IMR-90 (cell line): ENCODE results near the gene SLFN12L. TPM values are rescaled to one million over a fixed set of nuclear protein-coding genes. Genes with fewer than 3 reads are reported as not detected.

ENCODE experiments used
- ATAC-seq: fragments of 200-7000 bp; cut with Tn5 transposase; 2 replicates; pipeline ENCODE4 v1.9.1; 2020; ENCODE audit warnings: low read depth, mild to moderate bottlenecking, moderate library complexity
- BruUV-seq: library from RNA; stranded (reverse); fragments of 400-500 nt; replicated peaks from 2 replicates; lab custom pipeline; 2021; lab: Mats Ljungman, UMichigan
- CTCF ChIA-PET: fragments of 300-600 bp; formaldehyde crosslinking; extraction: SDS; loops from one replicate; lab custom pipeline; 2021; ENCODE audit warnings: antibody characterized with exemption; lab: Yijun Ruan, JAX
- POLR2A ChIA-PET: fragments of 300-600 bp; sonication (Branson Sonifier 250); formaldehyde crosslinking; loops from one replicate; lab custom pipeline; 2022; ENCODE audit warnings: antibody characterized with exemption; ENCODE audit not compliant: unreplicated experiment; lab: Charles Lee
- DNase-seq: peaks from one replicate; pipeline ENCODE4 v3.0.0; 2013
- H2AFZ ChIP-seq: replicated peaks from 2 replicates; pipeline ENCODE3; 2013; ENCODE audit warnings: low read length, mild to moderate bottlenecking; ENCODE audit not compliant: poor library complexity
- H2AK5ac ChIP-seq: 2 replicates; pipeline ENCODE4 v1.6.1; 2013; ENCODE audit warnings: low read depth, low read length, inconsistent platforms
- H2AK9ac ChIP-seq: replicated peaks from 2 replicates; pipeline ENCODE3; 2013; ENCODE audit warnings: mild to moderate bottlenecking, low read depth, low read length, moderate library complexity; ENCODE audit not compliant: poor library complexity
- H2BK120ac ChIP-seq: 2 replicates; pipeline ENCODE4 v1.6.1; 2013; ENCODE audit warnings: low read depth, low read length, inconsistent platforms
- H2BK15ac ChIP-seq: 3 replicates; pipeline ENCODE4 v1.6.1; 2013; ENCODE audit warnings: low read depth, low read length, inconsistent platforms
- H2BK20ac ChIP-seq: 2 replicates; pipeline ENCODE4 v1.6.1; 2013; ENCODE audit warnings: low read depth, mild to moderate bottlenecking, inconsistent platforms, low read length, moderate library complexity
- H2BK5ac ChIP-seq: 2 replicates; pipeline ENCODE4 v1.6.1; 2013; ENCODE audit warnings: mild to moderate bottlenecking, low read depth, low read length, inconsistent platforms; ENCODE audit not compliant: poor library complexity, severe bottlenecking
- H3K14ac ChIP-seq: replicated peaks from 2 replicates; pipeline ENCODE4 v1.6.1; 2013; ENCODE audit warnings: low read depth, low read length, inconsistent platforms
- H3K18ac ChIP-seq: 2 replicates; pipeline ENCODE4 v1.6.1; 2013; ENCODE audit warnings: low read depth, low read length, control low read depth
- H3K23ac ChIP-seq: 2 replicates; pipeline ENCODE4 v1.6.1; 2013; ENCODE audit warnings: low read depth, low read length, inconsistent platforms
- H3K27ac ChIP-seq: 2 replicates; pipeline ENCODE4 v1.5.1; 2013; ENCODE audit warnings: mild to moderate bottlenecking, control low read depth, low read length; ENCODE audit not compliant: insufficient read depth
- H3K27me3 ChIP-seq: 2 replicates; pipeline ENCODE4 v1.6.1; 2013; ENCODE audit warnings: low read length; ENCODE audit not compliant: control insufficient read depth, insufficient read depth
- H3K36me3 ChIP-seq: 2 replicates; pipeline ENCODE4 v1.6.1; 2013; ENCODE audit warnings: low read length, mixed read lengths; ENCODE audit not compliant: control insufficient read depth, insufficient read depth
- H3K4ac ChIP-seq: 2 replicates; pipeline ENCODE4 v1.6.1; 2013; ENCODE audit warnings: low read depth, low read length, inconsistent platforms
- H3K4me1 ChIP-seq: 2 replicates; pipeline ENCODE4 v1.6.1; 2013; ENCODE audit warnings: low read length, mixed read lengths; ENCODE audit not compliant: control insufficient read depth, insufficient read depth
- H3K4me2 ChIP-seq: 2 replicates; pipeline ENCODE4 v1.6.1; 2013; ENCODE audit warnings: low read depth, mild to moderate bottlenecking, control low read depth, low read length, moderate library complexity
- H3K4me3 ChIP-seq: 2 replicates; pipeline ENCODE4 v1.5.1; 2013; ENCODE audit warnings: low read depth, mild to moderate bottlenecking, control low read depth, low read length, moderate library complexity; ENCODE audit not compliant: insufficient read depth
- H3K56ac ChIP-seq: 2 replicates; pipeline ENCODE4 v1.6.1; 2013; ENCODE audit warnings: low read length, inconsistent platforms; ENCODE audit not compliant: insufficient read depth; ENCODE audit errors: extremely low read depth
- H3K79me1 ChIP-seq, 2 experiments: 2 replicates each; pipeline ENCODE4 v1.6.1; 2013; ENCODE audit warnings: low read length in 2 of 2, inconsistent platforms in 1 of 2, low read depth in 1 of 2
- H3K9ac ChIP-seq: 2 replicates; pipeline ENCODE4 v1.6.1; 2013; ENCODE audit warnings: low read depth, low read length, control low read depth
- H3K9me1 ChIP-seq: 2 replicates; pipeline ENCODE4 v1.6.1; 2013; ENCODE audit warnings: low read length, inconsistent platforms; ENCODE audit not compliant: insufficient read depth
- H3K9me3 ChIP-seq: 2 replicates; pipeline ENCODE4 v1.6.1; 2013; ENCODE audit warnings: low read length; ENCODE audit not compliant: control insufficient read depth, insufficient read depth
- H4K20me1 ChIP-seq: 2 replicates; pipeline ENCODE4 v1.6.1; 2013; ENCODE audit warnings: low read length, inconsistent platforms; ENCODE audit not compliant: insufficient read depth
- H4K5ac ChIP-seq: 2 replicates; pipeline ENCODE4 v1.6.1; 2013; ENCODE audit warnings: mild to moderate bottlenecking, low read depth, low read length, control low read depth
- H4K8ac ChIP-seq, 2 experiments: 2 replicates each; pipeline ENCODE4 v1.6.1; 2013; ENCODE audit warnings: low read depth in 2 of 2, low read length in 2 of 2, control low read depth in 1 of 2, inconsistent platforms in 1 of 2
- H4K91ac ChIP-seq: 2 replicates; pipeline ENCODE4 v1.6.1; 2013; ENCODE audit warnings: low read depth, low read length, inconsistent platforms; ENCODE audit not compliant: insufficient read depth
- BHLHE40 ChIP-seq: fragments of 150-350 bp; IDR thresholded peaks from 2 replicates; pipeline ENCODE4 v1.6.1; 2016; ENCODE audit warnings: mild to moderate bottlenecking, low read depth, low read length
- CHD1 ChIP-seq: IDR thresholded peaks from 2 replicates; pipeline ENCODE4 v1.6.1; 2012; ENCODE audit warnings: low read depth, low read length, improper control_type of control experiment
- FOS ChIP-seq: fragments of 150-350 bp; IDR thresholded peaks from 2 replicates; pipeline ENCODE4 v1.6.1; 2016; ENCODE audit warnings: low read depth, low read length
- MAFK ChIP-seq: IDR thresholded peaks from 2 replicates; pipeline ENCODE4 v1.6.1; 2012; ENCODE audit warnings: low read depth, low read length, improper control_type of control experiment
- MXI1 ChIP-seq: IDR thresholded peaks from 2 replicates; pipeline ENCODE4 v1.6.1; 2012; ENCODE audit warnings: low read depth, mild to moderate bottlenecking, low read length, moderate library complexity, borderline replicate concordance
- NFE2L2 ChIP-seq: fragments of 150-350 bp; IDR thresholded peaks from 2 replicates; pipeline ENCODE4 v1.6.1; 2016; ENCODE audit warnings: low read depth, mild to moderate bottlenecking, low read length
- POLR2A ChIP-seq: IDR thresholded peaks from 2 replicates; pipeline ENCODE4 v1.6.1; 2012; ENCODE audit warnings: mild to moderate bottlenecking, low read depth, low read length
- RAD21 ChIP-seq: IDR thresholded peaks from 2 replicates; pipeline ENCODE4 v1.6.1; 2012; ENCODE audit warnings: low read length, improper control_type of control experiment
- RFX5 ChIP-seq: IDR thresholded peaks from 2 replicates; pipeline ENCODE4 v1.8.0; 2012; ENCODE audit warnings: low read depth, mild to moderate bottlenecking, low read length, moderate library complexity
- SMC3 ChIP-seq: fragments of 150-350 bp; IDR thresholded peaks from 2 replicates; pipeline ENCODE4 v1.6.1; 2016; ENCODE audit warnings: low read depth, mild to moderate bottlenecking, antibody characterized with exemption, low read length, moderate library complexity
- WGBS, 2 experiments: methylation state at CpG; one replicate each; pipeline versions ENCODE4 v1.1.5 to v1.1.7; 2013; ENCODE audit warnings: missing lambda C conversion rate in 2 of 2; ENCODE audit not compliant: insufficient read length in 1 of 2; ENCODE audit errors: extremely low coverage in 2 of 2; 5-methylcytosine and 5-hydroxymethylcytosine counted together
- dilution Hi-C: fragments of 300-500 bp; cut with HindIII; formaldehyde crosslinking; loops from one replicate; pipeline ENCODE4 v1.14.3; 2018; ENCODE audit warnings: low sequenced_read_pairs; ENCODE audit not compliant: unreplicated experiment
- in situ Hi-C: fragments of 300-500 bp; cut with MboI; formaldehyde crosslinking; loops from 3 replicates; pipeline ENCODE4 v1.14.3; 2019; ENCODE audit warnings: low sequenced_read_pairs, inconsistent platforms, mixed read lengths
- intact Hi-C: fragments of 100-400 bp; cut with micrococcal nuclease; formaldehyde crosslinking; loops from 2 replicates; pipeline ENCODE4 v1.10.0; 2022
- polyA plus RNA-seq, 3 experiments: library from polyadenylated mRNA; depleted of rRNA; stranded (reverse); fragments of >200 nt; gene quantifications; 2 replicates each; pipeline ENCODE4 v1.2.3, GENCODE V29; 2012; ENCODE audit warnings: low replicate concordance in 1 of 3
- total RNA-seq: library from RNA; depleted of rRNA; stranded (reverse); fragments of >200 nt; gene quantifications from 2 replicates; pipeline ENCODE4 v1.2.3, GENCODE V29; 2012
- TF ChIP-seq, protein P1 (sequence below): fragments of 150-350 bp; IDR thresholded peaks from 2 replicates; pipeline ENCODE4 v1.6.1; 2017; ENCODE audit warnings: mild to moderate bottlenecking, antibody characterized with exemption, low read length, low read depth

Gene SLFN12L
- total and polyA plus RNA-seq, 2 of the 4 experiments (the other 2 are of a cell fraction), result 0.18 TPM; not detected in 1

DNA sequence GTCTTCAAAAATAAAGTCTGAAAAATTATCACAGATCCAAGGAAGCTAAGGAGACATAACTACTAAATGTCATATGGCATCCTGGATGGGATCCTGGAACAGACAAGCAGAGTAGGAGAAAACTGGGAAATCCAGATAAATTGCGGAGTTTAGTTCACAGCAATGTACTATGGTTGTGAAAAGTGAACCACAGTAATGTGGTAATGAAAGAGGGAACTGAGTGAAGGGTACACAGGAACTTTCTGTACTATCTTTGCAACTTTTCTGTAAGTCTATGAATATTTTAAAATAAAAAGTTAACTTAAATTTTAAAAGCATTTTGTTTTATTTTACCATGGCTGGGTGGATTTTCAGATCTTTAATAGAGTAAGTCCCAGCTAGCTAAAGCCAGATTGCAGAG, 16.3 kb downstream of the SLFN12L start:
- no CpG with 5 or more reads among the region's 1 CpG for WGBS, 2 experiments

More for the DNA sequence above, 16.3 kb downstream of the SLFN12L start:
- in situ Hi-C loops (no loop called here), dilution Hi-C loops (no loop called here), intact Hi-C loops (no loop called here)
- Histone ChIP-seq H2BK120ac (no peak overlapping the region), H3K56ac (no peak overlapping the region), H3K9ac (no peak overlapping the region), H3K14ac (no peak overlapping the region), H3K23ac (no peak overlapping the region), H2AK9ac (no peak overlapping the region), H3K27me3 (peaks cover 12% of the 10 kb centered on the region), H3K4me1 (no peaks in the 10 kb centered on the region), H2AK5ac (no peak overlapping the region), H4K20me1 (no peaks in the 10 kb centered on the region), H3K36me3 (no peaks in the 10 kb centered on the region), H2BK5ac (no peak overlapping the region), H4K8ac (no peak overlapping the region), H4K91ac (no peak overlapping the region), H3K27ac (no peak overlapping the region), H2BK15ac (no peak overlapping the region), H3K79me1 (no peaks in the 10 kb centered on the region), H4K5ac (no peak overlapping the region), H3K4ac (no peak overlapping the region), H3K4me3 (no peak overlapping the region), H3K9me3 (no peaks in the 10 kb centered on the region), H3K18ac (no peak overlapping the region), H3K4me2 (no peak overlapping the region), H2BK20ac (no peak overlapping the region), H2AFZ (no peak overlapping the region), H3K9me1 (no peaks in the 10 kb centered on the region)
- POLR2A ChIA-PET, result interaction anchor here (0.6 kb wide), 2 partner anchors 50 to 174 kb away, joined by 5 read pairs; no protein-coding TSS in a partner anchor
- BruUV-seq, result no TSS peak
- DNase-seq (no peak), ATAC-seq (no peak)
- CTCF ChIA-PET, result no interaction called here
- TF ChIP-seq, protein P1, sequence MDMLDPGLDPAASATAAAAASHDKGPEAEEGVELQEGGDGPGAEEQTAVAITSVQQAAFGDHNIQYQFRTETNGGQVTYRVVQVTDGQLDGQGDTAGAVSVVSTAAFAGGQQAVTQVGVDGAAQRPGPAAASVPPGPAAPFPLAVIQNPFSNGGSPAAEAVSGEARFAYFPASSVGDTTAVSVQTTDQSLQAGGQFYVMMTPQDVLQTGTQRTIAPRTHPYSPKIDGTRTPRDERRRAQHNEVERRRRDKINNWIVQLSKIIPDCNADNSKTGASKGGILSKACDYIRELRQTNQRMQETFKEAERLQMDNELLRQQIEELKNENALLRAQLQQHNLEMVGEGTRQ, result no peak
- TF ChIP-seq BHLHE40 (no peak), NFE2L2 (no peak), FOS (no peak), POLR2A (no peak), MAFK (no peak), CHD1 (no peak), MXI1 (no peak), SMC3 (no peak), RFX5 (no peak), RAD21 (no peak)
